ENCODE data around the gene GRIK4.

- TF ChIP-seq CTCF (IDR thresholded peaks at IDR 0.05; ENCODE audit: poor library complexity, severe bottlenecking) (no peak), TAF1 (IDR thresholded peaks at IDR 0.05; ENCODE audit: low read depth) (no peak), POLR2AphosphoS5 (IDR thresholded peaks at IDR 0.05) (no peak), REST (IDR thresholded peaks at IDR 0.05; ENCODE audit: borderline replicate concordance) (no peak), RAD21 (conservative IDR thresholded peaks at IDR 0.05) (no peak), SMC3 (conservative IDR thresholded peaks at IDR 0.05; ENCODE audit: poor library complexity) (no peak), EZH2 (IDR thresholded peaks at IDR 0.05; ENCODE audit: borderline replicate concordance, insufficient read depth, low read length, poor library complexity, severe bottlenecking) (no peak), EP300 (conservative IDR thresholded peaks at IDR 0.05; ENCODE audit: poor library complexity, severe bottlenecking) (no peak)
These were observed 26.4 kb downstream of the GRIK4 start for GRCh38 chr11:120537996-120538395.

All from neural cell (in vitro differentiated cells).